Measurements from ENCODE around the gene NFKBIL1. TPM values are rescaled to one million over a fixed set of nuclear protein-coding genes. Genes with fewer than 3 reads are reported as not detected.

The NFKBIL1 gene
- total and polyA plus RNA-seq, 10 of the 15 experiments (the other 5 are each of a cell fraction or from before 2014, with no cell fraction given): 0.19 to 15.1 (median 7.0) TPM

- TF ChIP-seq IRF3 (IDR thresholded peaks at IDR 0.05) (no peak), CREM (IDR thresholded peaks at IDR 0.05; ENCODE audit: low read depth) (no peak), BCLAF1 (IDR thresholded peaks at IDR 0.05) (no peak)
Measured at GRCh38 chr6:31607317-31607716, 59.9 kb downstream of the NFKBIL1 start (continued).

Small RNA genes lying within 50 kb of the gene (small RNA-seq; reads per million reads assigned to genes)
- gene AL663061.1: not detected
- 188 reads per million, percentile 99 among the genes with 10 or more reads in this experiment for gene SNORD117
- gene SNORD84: not detected

Other genes starting within 250 kb of the NFKBIL1 start
Only the 7 nearest of the 31 such genes appear.
- not detected in 2 replicates for gene MCCD1, start 18.6 kb upstream of the NFKBIL1 start, total RNA-seq (2014; rRNA removed)
- not detected in 2 replicates for gene MCCD1, start 18.6 kb upstream of the NFKBIL1 start, total RNA-seq (2014; rRNA removed; fragmentation: Illumina TruSeq; extraction: Trizol)
- gene MCCD1, start 18.6 kb upstream of the NFKBIL1 start, total RNA-seq (2021): not detected in 2 replicates
- gene MCCD1, start 18.6 kb upstream of the NFKBIL1 start, polyA plus RNA-seq (2011; rRNA removed): not detected in 2 replicates
- gene MCCD1, start 18.6 kb upstream of the NFKBIL1 start, polyA plus RNA-seq (2014; fragmentation: Illumina TruSeq; extraction: Trizol): not detected in 2 replicates
- not detected for gene MCCD1, start 18.6 kb upstream of the NFKBIL1 start, polyA plus RNA-seq (2014; fragmentation: Nextera tagmentation; extraction: Ambion mirVana)
- gene MCCD1, start 18.6 kb upstream of the NFKBIL1 start, polyA plus RNA-seq (2014; rRNA removed): not detected in 2 replicates
- not detected for gene MCCD1, start 18.6 kb upstream of the NFKBIL1 start, polyA plus RNA-seq (2016; fragmentation: Nextera tagmentation; extraction: Ambion mirVana)
- 542 and 564 TPM in 2 replicates for gene DDX39B, start 5.6 kb upstream of the NFKBIL1 start, total RNA-seq (2014; rRNA removed)
- gene DDX39B, start 5.6 kb upstream of the NFKBIL1 start, total RNA-seq (2014; rRNA removed; fragmentation: Illumina TruSeq; extraction: Trizol): 316 and 317 TPM in 2 replicates
- 337 and 345 TPM in 2 replicates for gene DDX39B, start 5.6 kb upstream of the NFKBIL1 start, total RNA-seq (2021)
- gene DDX39B, start 5.6 kb upstream of the NFKBIL1 start, polyA plus RNA-seq (2011; rRNA removed): 399 and 625 TPM in 2 replicates
- gene DDX39B, start 5.6 kb upstream of the NFKBIL1 start, polyA plus RNA-seq (2014; fragmentation: Illumina TruSeq; extraction: Trizol): 379 and 384 TPM in 2 replicates
- gene DDX39B, start 5.6 kb upstream of the NFKBIL1 start, polyA plus RNA-seq (2014; fragmentation: Nextera tagmentation; extraction: Ambion mirVana): 100 to 1,000 TPM; 271 to 277 TPM
- gene DDX39B, start 5.6 kb upstream of the NFKBIL1 start, polyA plus RNA-seq (2014; rRNA removed): 661 and 728 TPM in 2 replicates
- 100 to 1,000 TPM; 275 to 296 TPM for gene DDX39B, start 5.6 kb upstream of the NFKBIL1 start, polyA plus RNA-seq (2016; fragmentation: Nextera tagmentation; extraction: Ambion mirVana)
- 2.2 and 2.5 TPM in 2 replicates for gene ATP6V1G2, start 1.0 kb upstream of the NFKBIL1 start, total RNA-seq (2014; rRNA removed)
- 2.7 and 2.9 TPM in 2 replicates for gene ATP6V1G2, start 1.0 kb upstream of the NFKBIL1 start, total RNA-seq (2014; rRNA removed; fragmentation: Illumina TruSeq; extraction: Trizol)
- 2.5 and 3.5 TPM in 2 replicates for gene ATP6V1G2, start 1.0 kb upstream of the NFKBIL1 start, total RNA-seq (2021)
- 8.9 and 11.1 TPM in 2 replicates for gene ATP6V1G2, start 1.0 kb upstream of the NFKBIL1 start, polyA plus RNA-seq (2011; rRNA removed)
- gene ATP6V1G2, start 1.0 kb upstream of the NFKBIL1 start, polyA plus RNA-seq (2014; fragmentation: Illumina TruSeq; extraction: Trizol): 4.3 and 4.9 TPM in 2 replicates
- under 1 TPM; 0.45 to 0.58 TPM for gene ATP6V1G2, start 1.0 kb upstream of the NFKBIL1 start, polyA plus RNA-seq (2014; fragmentation: Nextera tagmentation; extraction: Ambion mirVana)
- 2.6 and 3.5 TPM in 2 replicates for gene ATP6V1G2, start 1.0 kb upstream of the NFKBIL1 start, polyA plus RNA-seq (2014; rRNA removed)
- gene ATP6V1G2, start 1.0 kb upstream of the NFKBIL1 start, polyA plus RNA-seq (2016; fragmentation: Nextera tagmentation; extraction: Ambion mirVana): 1 to 10 TPM; 2.8 to 3.1 TPM
- 50.0 and 50.2 TPM in 2 replicates for gene LTA, start 24.7 kb downstream of the NFKBIL1 start, total RNA-seq (2014; rRNA removed)
- gene LTA, start 24.7 kb downstream of the NFKBIL1 start, total RNA-seq (2014; rRNA removed; fragmentation: Illumina TruSeq; extraction: Trizol): 35.8 and 36.4 TPM in 2 replicates
- gene LTA, start 24.7 kb downstream of the NFKBIL1 start, total RNA-seq (2021): 69.8 and 72.5 TPM in 2 replicates
- 10.6 and 27.5 TPM in 2 replicates for gene LTA, start 24.7 kb downstream of the NFKBIL1 start, polyA plus RNA-seq (2011; rRNA removed)
- gene LTA, start 24.7 kb downstream of the NFKBIL1 start, polyA plus RNA-seq (2014; fragmentation: Illumina TruSeq; extraction: Trizol): 84.7 and 94.0 TPM in 2 replicates
- gene LTA, start 24.7 kb downstream of the NFKBIL1 start, polyA plus RNA-seq (2014; fragmentation: Nextera tagmentation; extraction: Ambion mirVana): 100 to 1,000 TPM in 1 of 2 experiments, 10 to 100 TPM in 1; 87.8 to 100 TPM
- 40.8 and 46.9 TPM in 2 replicates for gene LTA, start 24.7 kb downstream of the NFKBIL1 start, polyA plus RNA-seq (2014; rRNA removed)
- gene LTA, start 24.7 kb downstream of the NFKBIL1 start, polyA plus RNA-seq (2016; fragmentation: Nextera tagmentation; extraction: Ambion mirVana): 10 to 100 TPM; 80.3 to 88.3 TPM
- 89.1 and 92.9 TPM in 2 replicates for gene TNF, start 28.0 kb downstream of the NFKBIL1 start, total RNA-seq (2014; rRNA removed)
- gene TNF, start 28.0 kb downstream of the NFKBIL1 start, total RNA-seq (2014; rRNA removed; fragmentation: Illumina TruSeq; extraction: Trizol): 68.6 and 70.2 TPM in 2 replicates
- 80.5 and 83.9 TPM in 2 replicates for gene TNF, start 28.0 kb downstream of the NFKBIL1 start, total RNA-seq (2021)
- gene TNF, start 28.0 kb downstream of the NFKBIL1 start, polyA plus RNA-seq (2011; rRNA removed): 15.0 and 22.7 TPM in 2 replicates
- gene TNF, start 28.0 kb downstream of the NFKBIL1 start, polyA plus RNA-seq (2014; fragmentation: Illumina TruSeq; extraction: Trizol): 50.6 and 74.3 TPM in 2 replicates
- 10 to 100 TPM; 18.0 to 30.2 TPM for gene TNF, start 28.0 kb downstream of the NFKBIL1 start, polyA plus RNA-seq (2014; fragmentation: Nextera tagmentation; extraction: Ambion mirVana)
- gene TNF, start 28.0 kb downstream of the NFKBIL1 start, polyA plus RNA-seq (2014; rRNA removed): 94.8 and 97.1 TPM in 2 replicates
- gene TNF, start 28.0 kb downstream of the NFKBIL1 start, polyA plus RNA-seq (2016; fragmentation: Nextera tagmentation; extraction: Ambion mirVana): 10 to 100 TPM; 49.4 to 53.5 TPM
- gene LTB, start 34.8 kb downstream of the NFKBIL1 start, total RNA-seq (2014; rRNA removed): 37.9 and 48.6 TPM in 2 replicates
- 22.6 and 23.3 TPM in 2 replicates for gene LTB, start 34.8 kb downstream of the NFKBIL1 start, total RNA-seq (2014; rRNA removed; fragmentation: Illumina TruSeq; extraction: Trizol)
- 46.8 and 50.9 TPM in 2 replicates for gene LTB, start 34.8 kb downstream of the NFKBIL1 start, total RNA-seq (2021)
- 3.2 and 4.9 TPM in 2 replicates for gene LTB, start 34.8 kb downstream of the NFKBIL1 start, polyA plus RNA-seq (2011; rRNA removed)
- gene LTB, start 34.8 kb downstream of the NFKBIL1 start, polyA plus RNA-seq (2014; fragmentation: Illumina TruSeq; extraction: Trizol): 2.7 and 10.0 TPM in 2 replicates
- 1 to 10 TPM in 1 of 2 experiments, under 1 TPM in 1; 0.71 to 5.9 TPM for gene LTB, start 34.8 kb downstream of the NFKBIL1 start, polyA plus RNA-seq (2014; fragmentation: Nextera tagmentation; extraction: Ambion mirVana)
- gene LTB, start 34.8 kb downstream of the NFKBIL1 start, polyA plus RNA-seq (2014; rRNA removed): 74.3 and 91.2 TPM in 2 replicates
- 10 to 100 TPM; 16.6 to 24.0 TPM for gene LTB, start 34.8 kb downstream of the NFKBIL1 start, polyA plus RNA-seq (2016; fragmentation: Nextera tagmentation; extraction: Ambion mirVana)
- gene LST1, start 38.7 kb downstream of the NFKBIL1 start, total RNA-seq (2014; rRNA removed): 12.2 and 16.8 TPM in 2 replicates
- 16.4 and 19.1 TPM in 2 replicates for gene LST1, start 38.7 kb downstream of the NFKBIL1 start, total RNA-seq (2014; rRNA removed; fragmentation: Illumina TruSeq; extraction: Trizol)
- gene LST1, start 38.7 kb downstream of the NFKBIL1 start, total RNA-seq (2021): 16.5 and 20.6 TPM in 2 replicates
- 2.9 and 4.1 TPM in 2 replicates for gene LST1, start 38.7 kb downstream of the NFKBIL1 start, polyA plus RNA-seq (2011; rRNA removed)
- gene LST1, start 38.7 kb downstream of the NFKBIL1 start, polyA plus RNA-seq (2014; fragmentation: Illumina TruSeq; extraction: Trizol): 22.3 and 23.3 TPM in 2 replicates
- 10 to 100 TPM; 30.0 to 35.5 TPM for gene LST1, start 38.7 kb downstream of the NFKBIL1 start, polyA plus RNA-seq (2014; fragmentation: Nextera tagmentation; extraction: Ambion mirVana)
- 21.2 and 26.3 TPM in 2 replicates for gene LST1, start 38.7 kb downstream of the NFKBIL1 start, polyA plus RNA-seq (2014; rRNA removed)
- 10 to 100 TPM; 10.0 to 11.9 TPM for gene LST1, start 38.7 kb downstream of the NFKBIL1 start, polyA plus RNA-seq (2016; fragmentation: Nextera tagmentation; extraction: Ambion mirVana)